ENCODE results near the gene SEC31A. TPM values are rescaled to one million over a fixed set of nuclear protein-coding genes. Genes with fewer than 3 reads are reported as not detected.

SEC31A gene
- total and polyA plus RNA-seq, 8 donors = 72.1 to 590 (median 128) TPM

DNA sequence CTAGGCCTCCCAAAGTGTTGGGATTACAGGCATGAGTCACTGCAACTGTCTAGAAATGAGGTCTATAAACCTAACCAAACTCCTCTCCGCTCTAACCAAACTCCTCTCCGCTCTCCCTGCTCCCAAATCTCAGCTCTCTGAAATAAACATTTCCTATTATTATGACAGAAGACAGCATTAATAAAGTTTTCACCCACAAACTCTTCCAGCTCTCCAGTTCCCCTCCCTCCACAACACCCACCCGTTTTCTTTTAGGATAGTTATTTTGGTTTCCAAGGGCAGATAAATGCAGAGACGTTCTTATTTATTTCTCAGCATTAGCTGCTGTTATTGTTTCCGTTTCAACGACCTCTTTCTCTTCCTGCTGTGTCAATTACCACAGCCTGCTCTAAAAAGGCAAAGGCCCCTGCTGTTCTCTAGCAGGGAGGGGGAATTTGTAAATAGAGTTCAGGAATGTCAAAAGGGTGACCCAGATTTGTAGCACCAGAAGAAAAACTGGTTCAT lies 79.1 kb downstream of the SEC31A start:
- 14 to 32% (median 26%) methylated on average over 6 of the region's 6 CpGs for WGBS, 5 donors
- Histone ChIP-seq H3K27me3 (no peaks in the 10 kb centered on the region), H3K27ac (peak overlapping the region in 3 of 5 donors; percentile 31 to 61 (median 33)), H3K4me3 (no peak overlapping the region), H3K4me1 (peaks cover 0 to 12% (median 3%) of the 10 kb centered on the region in 4 donors), H3K9me3 (no peaks in the 10 kb centered on the region), H3K36me3 (peaks cover 0 to 11% (median 8%) of the 10 kb centered on the region in 4 donors)
- peak in 1 of 2 donors; percentile 48 for DNase-seq
- TF ChIP-seq, protein P1, sequence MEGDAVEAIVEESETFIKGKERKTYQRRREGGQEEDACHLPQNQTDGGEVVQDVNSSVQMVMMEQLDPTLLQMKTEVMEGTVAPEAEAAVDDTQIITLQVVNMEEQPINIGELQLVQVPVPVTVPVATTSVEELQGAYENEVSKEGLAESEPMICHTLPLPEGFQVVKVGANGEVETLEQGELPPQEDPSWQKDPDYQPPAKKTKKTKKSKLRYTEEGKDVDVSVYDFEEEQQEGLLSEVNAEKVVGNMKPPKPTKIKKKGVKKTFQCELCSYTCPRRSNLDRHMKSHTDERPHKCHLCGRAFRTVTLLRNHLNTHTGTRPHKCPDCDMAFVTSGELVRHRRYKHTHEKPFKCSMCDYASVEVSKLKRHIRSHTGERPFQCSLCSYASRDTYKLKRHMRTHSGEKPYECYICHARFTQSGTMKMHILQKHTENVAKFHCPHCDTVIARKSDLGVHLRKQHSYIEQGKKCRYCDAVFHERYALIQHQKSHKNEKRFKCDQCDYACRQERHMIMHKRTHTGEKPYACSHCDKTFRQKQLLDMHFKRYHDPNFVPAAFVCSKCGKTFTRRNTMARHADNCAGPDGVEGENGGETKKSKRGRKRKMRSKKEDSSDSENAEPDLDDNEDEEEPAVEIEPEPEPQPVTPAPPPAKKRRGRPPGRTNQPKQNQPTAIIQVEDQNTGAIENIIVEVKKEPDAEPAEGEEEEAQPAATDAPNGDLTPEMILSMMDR (IDR thresholded peaks at IDR 0.05) = no peak
- TF ChIP-seq EP300 (IDR thresholded peaks at IDR 0.05) = no peak
- TF ChIP-seq POLR2A (IDR thresholded peaks at IDR 0.05) = no peak
- TF ChIP-seq POLR2AphosphoS5 (IDR thresholded peaks at IDR 0.05) = no peak
- intact Hi-C loops (cut with DNase I; ENCODE audit: low total_unique reads) = no loop called here

DNA sequence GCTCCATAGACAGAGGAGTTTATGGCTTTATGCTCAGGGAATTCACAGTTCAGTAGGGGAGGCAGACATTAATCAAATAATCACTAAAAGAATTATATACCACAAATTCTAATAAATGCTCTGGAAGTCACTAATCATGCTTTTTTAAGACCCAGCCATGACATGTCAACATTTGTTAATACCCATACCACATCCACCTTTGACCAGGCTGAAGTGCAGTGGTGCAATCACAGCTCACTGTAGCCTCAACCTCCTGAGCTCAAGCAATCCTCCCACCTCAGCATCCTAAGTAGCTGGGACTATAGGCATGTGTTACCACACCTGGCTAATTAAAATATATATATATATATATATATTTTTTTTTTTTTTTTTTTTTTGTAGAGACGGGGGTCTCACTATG lies 79.6 kb downstream of the SEC31A start:
- H3K27ac ChIP-seq = peak overlapping the region in 1 of 5 donors; percentile 33
- H3K36me3 ChIP-seq = peaks cover 0 to 6% (median 3%) of the 10 kb centered on the region in 4 donors
- intact Hi-C loops (cut with DNase I; ENCODE audit: low total_unique reads) = no loop called here
- H3K9me3 ChIP-seq = no peaks in the 10 kb centered on the region
- H3K4me1 ChIP-seq = peaks cover 0 to 12% (median 3%) of the 10 kb centered on the region in 4 donors
- DNase-seq = no peak
- TF ChIP-seq, protein P1 (IDR thresholded peaks at IDR 0.05) = no peak
- TF ChIP-seq POLR2AphosphoS5 (IDR thresholded peaks at IDR 0.05) = no peak
- WGBS, 5 donors = 43 to 70% (median 67%) methylated on average over 1 of the region's 1 CpG; no CpG with 5 or more reads in 1 of the 5 donors
- H3K4me3 ChIP-seq = no peak overlapping the region
- H3K27me3 ChIP-seq = no peaks in the 10 kb centered on the region

DNA sequence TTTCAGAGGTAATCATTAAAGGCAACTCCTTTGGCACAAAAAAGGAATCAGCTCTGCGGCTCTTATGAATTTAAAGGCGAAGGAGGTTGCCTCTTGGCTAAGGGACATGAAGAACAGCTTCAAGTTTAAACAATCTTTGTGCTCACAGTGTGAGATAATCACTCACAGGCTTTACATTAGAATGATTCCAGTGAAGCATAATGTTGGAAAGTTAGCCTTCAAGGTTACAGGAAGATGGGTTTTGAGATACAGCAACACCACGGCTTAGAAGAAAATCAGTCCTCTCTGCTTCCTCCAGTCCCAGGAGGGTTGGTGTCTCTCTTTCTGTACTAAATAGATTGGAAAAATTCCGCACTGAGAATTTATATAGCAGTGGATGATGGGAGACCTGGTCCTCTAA lies 80.8 kb downstream of the SEC31A start:
- intact Hi-C loops (cut with DNase I; ENCODE audit: low total_unique reads) = no loop called here
- no peaks in the 10 kb centered on the region for H3K27me3 ChIP-seq
- no peak for DNase-seq
- no peaks in the 10 kb centered on the region for H3K36me3 ChIP-seq
- H3K4me3 ChIP-seq = no peak overlapping the region
- no peak for TF ChIP-seq POLR2AphosphoS5 (IDR thresholded peaks at IDR 0.05)
- no peak for TF ChIP-seq POLR2A (IDR thresholded peaks at IDR 0.05)
- TF ChIP-seq EP300 (IDR thresholded peaks at IDR 0.05) = no peak
- TF ChIP-seq, protein P1 (IDR thresholded peaks at IDR 0.05) = no peak
- H3K9me3 ChIP-seq = no peaks in the 10 kb centered on the region
- H3K27ac ChIP-seq = no peak overlapping the region
- peaks cover 0 to 12% (median 3%) of the 10 kb centered on the region in 4 donors for H3K4me1 ChIP-seq
- WGBS, 5 donors = 35 to 49% (median 39%) methylated on average over 4 of the region's 4 CpGs

DNA sequence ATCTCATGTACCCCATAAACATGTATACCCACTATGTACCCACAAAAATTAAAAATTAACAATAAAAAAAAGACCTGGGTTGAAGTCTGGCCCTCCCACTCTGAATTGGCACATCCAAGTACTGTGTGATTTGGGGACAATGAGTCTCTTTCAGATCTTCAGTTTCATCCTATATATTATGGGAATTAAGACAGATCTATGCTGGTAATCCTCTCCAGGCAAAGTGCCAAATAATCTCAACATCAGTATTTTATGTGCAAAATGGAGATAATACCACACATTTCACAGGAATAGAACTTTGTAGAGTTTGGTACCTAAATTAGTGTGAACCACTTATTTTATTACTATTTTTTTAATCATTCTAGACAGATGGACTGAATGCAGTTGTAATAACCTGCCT lies 81.3 kb downstream of the SEC31A start:
- no peaks in the 10 kb centered on the region for H3K27me3 ChIP-seq
- no peak for DNase-seq
- intact Hi-C loops (cut with DNase I; ENCODE audit: low total_unique reads) = loop anchor here (10.0 kb wide), 1 partner anchor 345 kb away; no protein-coding TSS in a partner anchor
- no peak overlapping the region for H3K4me3 ChIP-seq
- H3K36me3 ChIP-seq = no peaks in the 10 kb centered on the region
- H3K27ac ChIP-seq = no peak overlapping the region
- no peaks in the 10 kb centered on the region for H3K9me3 ChIP-seq
- H3K4me1 ChIP-seq = peaks cover 0 to 12% (median 3%) of the 10 kb centered on the region in 4 donors
- TF ChIP-seq, protein P1 (IDR thresholded peaks at IDR 0.05) = no peak
- TF ChIP-seq EP300 (IDR thresholded peaks at IDR 0.05) (no peak), POLR2A (IDR thresholded peaks at IDR 0.05) (no peak), POLR2AphosphoS5 (IDR thresholded peaks at IDR 0.05) (no peak)
